NCI-H128 (cell line): ENCODE data around the gene NSFL1C.
"Not testable (repeated sequence)": the region's sequence is repeated elsewhere in the genome, so short reads cannot be mapped to it uniquely, and the experiment has no call there.

Source experiments
- DNase-seq: peaks from one replicate; lab custom pipeline; 2025; ENCODE audit not compliant: unreplicated experiment; lab: John Stamatoyannopoulos, UW

The NSFL1C gene

GRCh38 chr20:1427457-1428054 lies 39.1 kb downstream of the NSFL1C start:
- DNase-seq = peak; percentile 94

GRCh38 chr20:1426231-1426849 lies 40.3 kb downstream of the NSFL1C start:
- DNase-seq = no peak

DNA sequence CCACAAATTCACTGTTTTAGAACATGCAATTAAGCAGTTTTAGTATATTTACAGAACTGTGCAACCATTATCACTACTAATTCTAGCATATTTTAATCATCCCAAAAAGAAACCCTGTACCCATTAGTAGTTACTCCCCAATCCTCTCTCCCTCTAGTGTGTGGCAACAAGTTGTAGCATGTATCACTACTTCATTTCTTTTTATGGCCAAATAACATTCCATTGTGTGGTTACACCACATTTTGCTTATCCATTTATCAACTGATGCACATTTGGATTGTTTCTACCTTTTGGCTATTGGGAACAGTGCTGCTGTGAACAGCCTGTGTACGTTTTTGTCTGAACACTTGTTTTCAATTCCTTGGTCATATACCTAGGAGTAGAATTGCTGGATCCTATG lies 42.3 kb downstream of the NSFL1C start:
- no peak for DNase-seq

DNA sequence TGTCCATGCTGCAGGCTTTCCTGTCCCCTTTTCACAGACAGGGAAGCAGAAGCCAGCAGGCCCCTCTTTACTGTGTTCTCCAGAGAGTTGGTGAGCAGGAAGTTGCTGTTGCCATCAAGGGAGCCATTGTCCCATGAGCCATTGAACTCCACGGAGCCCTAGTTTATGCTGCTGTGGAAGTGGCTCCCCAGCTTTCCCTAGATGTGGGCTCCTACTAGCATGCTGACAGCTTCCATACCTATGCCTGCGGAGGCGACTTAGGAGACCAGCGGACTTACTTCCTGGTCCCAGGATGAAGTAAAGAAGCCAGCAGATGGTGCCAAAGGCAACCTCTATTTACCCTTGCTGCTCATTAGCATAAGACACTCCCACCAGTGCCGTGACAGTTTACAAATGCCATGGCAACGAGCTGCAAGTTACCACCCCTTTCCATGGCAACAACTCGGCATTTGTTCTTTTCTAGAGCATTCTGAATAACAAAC lies 43.0 kb downstream of the NSFL1C start:
- no peak for DNase-seq

- DNase-seq = no peak
These were observed 43.4 kb downstream of the NSFL1C start for GRCh38 chr20:1423206-1423605.

DNA sequence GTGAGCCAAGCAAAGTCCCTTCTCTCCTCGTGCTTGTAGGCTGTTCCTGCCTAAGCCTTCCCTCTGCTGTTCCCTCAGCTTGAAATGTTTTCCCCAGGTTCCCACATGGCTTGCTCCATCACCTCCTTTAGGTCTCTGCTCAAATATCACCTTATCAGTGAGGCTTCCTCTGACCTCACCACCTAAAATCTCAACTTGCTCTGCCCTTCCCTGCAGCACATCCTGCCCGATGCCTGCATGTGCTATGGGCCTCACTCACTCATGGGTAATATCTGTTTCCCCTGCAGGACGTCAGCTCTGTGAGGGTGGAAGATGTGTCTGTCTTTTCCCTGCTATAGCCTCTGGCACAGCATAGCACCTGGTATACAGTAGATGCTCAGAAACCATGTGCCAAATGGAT lies 43.9 kb downstream of the NSFL1C start:
- DNase-seq = no peak

GRCh38 chr20:1420066-1420465 lies 46.6 kb downstream of the NSFL1C start:
- DNase-seq = no peak

GRCh38 chr20:1418350-1418749 lies 48.3 kb downstream of the NSFL1C start:
- no peak for DNase-seq

DNA sequence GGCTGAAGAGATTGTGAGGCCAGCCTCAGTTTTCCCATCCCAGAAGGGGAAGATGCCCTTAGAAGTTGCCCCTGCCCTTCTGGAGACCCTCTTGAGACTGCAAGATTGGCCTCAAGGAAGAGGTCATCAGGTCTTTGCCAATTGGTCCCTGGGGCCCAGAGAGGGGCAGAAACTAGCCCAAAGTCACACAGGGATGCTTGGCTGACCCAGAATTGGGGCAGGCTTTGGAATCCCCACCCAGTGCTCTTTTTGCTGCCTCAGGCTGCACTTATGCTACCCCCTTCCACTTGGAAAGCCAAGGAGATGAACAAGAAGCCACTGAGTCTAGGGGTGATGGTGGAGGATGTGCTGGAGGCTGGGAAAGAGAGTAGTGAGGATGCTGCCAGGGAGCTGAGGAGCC lies 48.9 kb downstream of the NSFL1C start:
- DNase-seq = no peak

DNA sequence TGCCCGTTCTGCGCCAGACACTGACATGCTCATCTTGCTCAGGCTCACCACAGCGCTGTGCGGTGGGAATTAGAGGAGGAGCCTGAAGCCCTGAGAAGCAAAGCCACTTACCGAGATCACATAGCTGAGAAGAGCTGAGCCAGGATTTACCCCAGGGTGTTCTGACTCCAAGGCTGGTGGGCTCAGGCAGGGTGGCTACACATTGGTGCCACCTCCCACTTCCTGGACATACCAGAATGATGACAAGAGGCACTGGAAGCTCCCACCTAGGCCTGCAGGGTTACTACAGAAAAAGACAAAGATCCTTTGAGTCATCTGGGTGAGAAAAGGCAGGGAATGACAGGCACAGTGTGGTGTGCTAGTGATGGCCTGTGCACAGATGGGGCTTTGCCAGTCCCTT lies 49.4 kb downstream of the NSFL1C start:
- DNase-seq = no peak

DNA sequence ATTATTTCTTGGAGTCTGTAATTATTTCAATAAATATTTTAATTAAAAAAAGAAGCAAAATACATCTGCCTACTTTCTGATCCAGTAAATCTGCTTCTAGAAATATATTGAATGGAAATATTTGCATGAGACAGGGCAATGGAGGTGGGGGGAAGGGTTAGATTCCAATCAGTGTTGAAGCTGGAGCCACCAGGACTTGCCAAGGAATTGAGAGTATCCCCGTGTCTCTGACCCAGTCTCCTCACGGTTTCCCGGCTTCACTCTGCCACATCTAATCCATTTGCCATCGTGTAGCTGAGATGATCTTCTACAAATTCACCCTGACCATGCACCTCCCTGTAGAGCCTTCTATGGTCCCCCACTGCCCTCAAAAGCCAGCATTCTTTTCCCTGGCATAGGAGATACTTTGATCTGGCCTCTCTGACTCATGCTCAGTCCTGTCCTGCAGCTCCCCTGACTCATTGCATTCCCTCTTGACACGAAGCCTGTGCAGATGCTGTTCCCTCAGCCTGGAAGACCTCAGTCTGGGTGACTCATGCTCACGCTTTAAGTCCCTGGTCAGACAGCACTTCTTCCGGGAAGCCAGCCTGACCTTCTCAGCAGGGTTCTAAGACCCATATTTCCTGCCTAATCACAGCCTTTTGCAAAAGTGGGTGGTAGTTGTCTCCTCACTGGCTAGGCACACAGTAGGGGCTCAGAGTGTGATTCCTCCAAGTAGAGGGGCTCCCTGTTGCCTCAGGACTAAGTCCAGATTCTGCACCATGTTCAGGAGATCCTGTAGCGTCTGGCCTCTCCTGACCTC lies 50.8 kb downstream of the NSFL1C start:
- no peak for DNase-seq

DNA sequence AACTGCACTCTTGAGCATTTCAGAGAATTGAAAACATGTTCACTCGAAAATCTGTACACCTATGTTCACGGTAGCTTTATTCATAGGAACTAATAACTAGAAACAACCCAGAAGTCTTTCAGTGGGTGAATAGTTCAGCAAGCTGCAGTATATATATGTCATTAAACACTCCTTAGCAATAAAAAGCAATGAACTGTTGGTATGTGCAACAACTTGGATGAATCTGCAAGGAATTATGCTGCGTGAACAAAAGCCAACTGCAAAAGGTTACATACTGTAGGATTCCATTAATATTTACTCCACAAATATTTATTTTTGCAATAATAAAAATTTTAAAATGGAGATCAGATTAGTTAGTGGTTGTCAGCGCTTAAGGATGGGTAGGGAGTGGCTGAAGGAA lies 51.7 kb downstream of the NSFL1C start:
- no peak for DNase-seq

DNA sequence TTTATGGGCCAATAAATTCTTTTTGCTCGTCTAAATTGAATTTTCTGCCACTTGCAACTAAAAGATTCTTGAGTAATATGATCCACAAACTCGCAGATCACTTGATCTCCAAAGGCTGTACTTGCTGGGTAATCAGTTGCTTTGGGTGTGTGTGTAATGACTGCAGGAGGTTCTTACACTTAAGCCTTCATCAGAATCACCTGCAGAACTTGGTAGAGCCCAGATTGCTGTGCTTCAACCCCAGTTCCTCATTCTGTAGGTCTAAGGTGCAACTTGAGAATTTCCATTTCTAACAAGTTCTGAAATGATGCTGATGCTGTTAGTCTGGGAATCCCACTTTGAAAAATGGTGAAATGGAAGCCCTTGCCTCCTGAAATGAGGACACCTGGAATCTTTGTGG lies 60.8 kb downstream of the NSFL1C start:
- DNase-seq = no peak

DNA sequence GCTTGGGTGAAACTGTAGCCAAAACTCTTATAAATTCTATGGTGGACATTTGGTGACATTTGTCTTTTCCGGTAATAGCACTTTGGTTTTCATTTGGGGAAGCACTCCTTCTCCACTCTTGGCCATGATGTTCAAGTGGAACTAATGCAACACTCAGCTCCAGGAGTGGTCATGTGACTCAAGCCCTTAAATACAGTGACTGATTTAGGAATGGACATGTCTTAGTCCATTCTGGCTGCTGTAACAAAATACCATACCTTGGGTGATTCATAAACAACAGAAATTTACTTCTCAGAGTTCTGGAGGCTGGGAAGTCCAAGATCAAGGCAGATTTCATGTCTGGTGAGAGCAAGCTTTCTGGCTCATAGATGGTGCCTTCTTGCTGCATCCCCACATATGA lies 63.0 kb downstream of the NSFL1C start:
- no peak for DNase-seq

DNA sequence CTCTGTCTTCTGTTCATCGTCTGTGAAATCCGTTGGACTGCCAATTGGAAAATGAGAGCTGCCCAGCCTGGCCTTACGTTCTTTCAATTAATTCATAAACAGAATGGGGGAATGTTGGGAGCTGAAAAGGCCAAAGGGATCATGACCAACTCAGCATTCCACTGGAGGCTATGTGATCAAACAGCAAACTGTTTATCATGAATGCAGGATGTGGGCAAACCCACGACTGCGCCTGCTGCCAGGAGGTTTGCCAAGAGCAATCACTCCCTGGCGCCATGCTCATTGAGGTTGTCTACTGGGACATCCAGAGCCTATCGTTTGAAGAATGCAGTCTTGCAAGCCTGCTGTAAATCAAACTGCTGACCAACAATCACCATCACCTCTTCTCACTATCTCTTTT lies 64.5 kb downstream of the NSFL1C start:
- no peak for DNase-seq

GRCh38 chr20:1401451-1401907 lies 65.2 kb downstream of the NSFL1C start:
- DNase-seq = no peak

- not testable (repeated sequence) for DNase-seq
These were observed 66.8 kb downstream of the NSFL1C start for GRCh38 chr20:1399678-1400366.

DNA sequence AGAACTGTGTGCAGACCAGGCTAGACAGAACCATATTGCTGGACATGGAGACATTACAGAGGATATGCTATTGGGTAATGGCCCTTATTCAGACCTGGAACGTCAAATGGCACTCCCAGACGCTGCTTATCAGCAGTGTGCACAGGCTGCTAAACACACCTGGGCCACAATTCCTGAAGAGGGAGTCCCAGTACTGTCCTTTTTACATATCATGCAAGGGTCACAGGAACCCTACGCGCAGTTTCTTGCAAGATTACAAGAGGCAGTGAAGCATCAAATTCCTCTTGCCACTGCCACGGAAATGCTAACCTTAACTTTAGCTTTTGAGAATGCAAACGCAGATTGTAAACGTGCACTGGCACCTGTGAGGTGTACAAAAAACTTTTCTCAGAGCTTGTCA lies 68.5 kb downstream of the NSFL1C start:
- DNase-seq = not testable (repeated sequence)

DNA sequence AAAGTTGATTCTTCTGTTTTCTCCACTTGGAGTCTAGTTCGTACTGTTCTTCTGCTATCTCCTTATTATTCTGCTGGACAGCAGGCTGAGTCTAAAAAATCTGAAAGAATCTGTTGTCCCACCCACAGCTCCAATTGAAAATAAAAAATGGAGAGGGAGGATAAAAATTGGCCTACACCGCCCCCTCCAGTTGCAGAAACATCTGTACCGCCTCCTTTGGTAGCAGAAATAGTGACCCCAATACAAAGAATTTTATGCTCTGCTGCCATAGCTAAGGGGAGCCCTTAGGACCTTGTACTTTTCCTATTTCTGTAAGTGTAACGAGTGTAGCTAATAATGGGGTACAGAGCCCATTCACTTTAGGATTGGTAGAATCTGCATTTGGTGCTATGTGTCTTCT lies 68.9 kb downstream of the NSFL1C start:
- DNase-seq = no peak

DNA sequence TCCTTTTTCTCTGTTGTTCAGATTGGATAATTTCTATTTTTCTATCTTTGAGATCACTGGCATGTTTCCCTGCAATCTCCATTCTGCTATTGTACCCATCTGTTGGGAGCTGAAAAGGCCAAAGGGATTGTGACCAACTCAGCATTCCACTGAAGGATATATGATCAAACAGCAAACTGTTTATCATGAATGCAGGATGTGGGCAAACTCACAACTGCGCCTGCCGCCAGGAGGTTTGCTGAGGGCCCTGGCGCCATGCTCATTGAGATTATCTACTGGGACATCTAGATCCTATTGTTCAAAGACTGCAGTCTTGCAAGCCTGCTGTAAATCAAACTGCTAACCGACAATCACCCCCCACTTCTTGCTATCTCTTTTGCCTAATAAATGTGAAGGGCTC lies 69.9 kb downstream of the NSFL1C start:
- no peak for DNase-seq

- no peak for DNase-seq
These were observed 70.4 kb downstream of the NSFL1C start for GRCh38 chr20:1396264-1396663.

DNA sequence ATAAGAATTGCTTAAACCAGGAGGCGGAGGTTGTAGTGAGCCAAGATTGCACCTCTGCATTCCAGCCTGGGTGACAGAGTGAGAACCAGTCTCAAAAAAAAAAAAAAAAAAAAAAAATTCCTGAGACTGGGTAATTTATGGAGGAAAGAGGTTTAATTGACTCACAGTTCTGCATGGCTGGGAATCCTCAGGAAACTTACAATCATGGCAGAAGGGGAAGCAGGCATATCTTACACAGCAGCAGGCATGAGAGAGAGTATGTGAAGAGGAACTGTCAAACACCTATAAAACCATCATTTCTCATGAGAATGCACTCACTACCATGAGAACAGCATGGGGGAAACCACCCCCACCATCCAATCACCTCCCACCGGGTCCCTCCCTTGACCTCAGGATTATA lies 72.0 kb downstream of the NSFL1C start:
- no peak for DNase-seq
